ENCODE measurements around the gene PDE7B.

GRCh38 chr6:136232701-136233100 is 381.2 kb downstream of the PDE7B start:
- TF ChIP-seq POLR2AphosphoS5 (IDR thresholded peaks at IDR 0.05) (no peak), CTCF (IDR thresholded peaks at IDR 0.05) (no peak)
